ENCODE data around the gene DIP2A.
"Not testable (repeated sequence)": the region's sequence is repeated elsewhere in the genome, so short reads cannot be mapped to it uniquely, and the experiment has no call there.

DIP2A gene

DNA sequence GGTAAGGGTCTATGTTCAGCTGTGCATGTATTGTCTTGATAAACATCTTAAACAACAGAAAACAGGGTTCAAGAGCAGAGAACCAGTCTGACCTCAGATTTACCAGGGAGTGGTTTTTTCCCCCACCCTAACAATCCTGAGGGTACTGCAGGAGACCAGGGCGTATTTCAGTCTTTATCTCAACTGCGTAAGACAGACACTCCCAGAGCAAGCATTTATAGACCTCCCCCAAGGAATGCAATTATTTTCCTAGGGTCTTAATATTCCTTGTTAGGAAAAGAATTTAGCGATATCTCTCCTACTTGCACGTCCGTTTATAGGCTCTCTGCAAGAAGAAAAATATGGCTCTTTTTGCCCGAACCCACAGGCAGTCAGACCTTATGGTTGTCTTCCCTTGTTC, 9.8 kb upstream of the DIP2A start:
- H3K9ac ChIP-seq (ENCODE audit: low read depth, low read length, poor library complexity); H4K8ac ChIP-seq (ENCODE audit: low read depth, low read length); H2BK120ac ChIP-seq (ENCODE audit: low read depth, low read length); DNase-seq (ENCODE audit: low spot score); H3K79me1 ChIP-seq (ENCODE audit: low read depth, low read length); H3K4ac ChIP-seq (ENCODE audit: low read length); H3K4me3 ChIP-seq (ENCODE audit: low read length in 2 of 2); H3K27ac ChIP-seq (replicated peaks; ENCODE audit: low read length); H4K91ac ChIP-seq (ENCODE audit: low read depth, low read length, poor library complexity); H3K18ac ChIP-seq (ENCODE audit: low read length); H2BK15ac ChIP-seq (ENCODE audit: low read length); H3K4me1 ChIP-seq (ENCODE audit: control insufficient read depth in 2 of 2, insufficient read depth in 1 of 2, low read depth in 1 of 2, low read length in 2 of 2); H2BK5ac ChIP-seq (ENCODE audit: low read length); H3K23ac ChIP-seq (ENCODE audit: low read depth, low read length, poor library complexity); H2AK5ac ChIP-seq (ENCODE audit: low read depth, low read length); H3K4me2 ChIP-seq (ENCODE audit: insufficient read depth, low read length, poor library complexity, severe bottlenecking); H3K14ac ChIP-seq (ENCODE audit: low read length); H2AFZ ChIP-seq (ENCODE audit: low read length); H3K27me3 ChIP-seq (ENCODE audit: control insufficient read depth in 3 of 3, insufficient read depth in 3 of 3, low read depth in 1 of 3, low read length in 3 of 3); H2BK12ac ChIP-seq (ENCODE audit: low read length): not testable (repeated sequence)
- no CpG with 5 or more reads among the region's 6 CpGs for WGBS, 2 donors (ENCODE audit: extremely low coverage in 2 of 2, insufficient read length in 2 of 2, insufficient replicate concordance in 1 of 2)
- Histone ChIP-seq H3K9me3 (replicated peaks in 1 of 2; ENCODE audit: control insufficient read depth in 2 of 2, insufficient read depth in 1 of 2, low read depth in 1 of 2, low read length in 2 of 2) (peaks cover 8 to 22% of the 10 kb centered on the region in 2 donors), H3K36me3 (replicated peaks in 1 of 2; ENCODE audit: control insufficient read depth in 2 of 2, insufficient read depth in 2 of 2, low read length in 2 of 2) (peaks cover 12 to 51% of the 10 kb centered on the region in 2 donors)

GRCh38 chr21:46452710-46453109, 6.0 kb upstream of the DIP2A start:
- H2AK5ac ChIP-seq (ENCODE audit: low read depth, low read length), result no peak overlapping the region
- H3K18ac ChIP-seq (ENCODE audit: low read length), result no peak overlapping the region
- DNase-seq (ENCODE audit: low spot score), result no peak
- peaks cover 4 to 12% of the 10 kb centered on the region in 2 donors for H3K4me1 ChIP-seq (ENCODE audit: control insufficient read depth in 2 of 2, insufficient read depth in 1 of 2, low read depth in 1 of 2, low read length in 2 of 2)
- no peak overlapping the region for H3K4me3 ChIP-seq (ENCODE audit: low read length in 2 of 2)
- no CpG with 5 or more reads among the region's 5 CpGs for WGBS, 2 donors (ENCODE audit: extremely low coverage in 2 of 2, insufficient read length in 2 of 2, insufficient replicate concordance in 1 of 2)
- H3K27me3 ChIP-seq (ENCODE audit: control insufficient read depth in 3 of 3, insufficient read depth in 3 of 3, low read depth in 1 of 3, low read length in 3 of 3), result no peaks in the 10 kb centered on the region
- no peak overlapping the region for H2BK5ac ChIP-seq (ENCODE audit: low read length)
- no peaks in the 10 kb centered on the region for H3K79me1 ChIP-seq (ENCODE audit: low read depth, low read length)
- H3K4me2 ChIP-seq (ENCODE audit: insufficient read depth, low read length, poor library complexity, severe bottlenecking), result no peak overlapping the region
- no peak overlapping the region for H2BK12ac ChIP-seq (ENCODE audit: low read length)
- H2AFZ ChIP-seq (ENCODE audit: low read length), result no peak overlapping the region
- peaks cover 6 to 18% of the 10 kb centered on the region in 2 donors for H3K9me3 ChIP-seq (replicated peaks in 1 of 2; ENCODE audit: control insufficient read depth in 2 of 2, insufficient read depth in 1 of 2, low read depth in 1 of 2, low read length in 2 of 2)
- no peak overlapping the region for H2BK120ac ChIP-seq (ENCODE audit: low read depth, low read length)
- no peak overlapping the region for H4K91ac ChIP-seq (ENCODE audit: low read depth, low read length, poor library complexity)
- no peak overlapping the region for H4K8ac ChIP-seq (ENCODE audit: low read depth, low read length)
- H3K36me3 ChIP-seq (replicated peaks in 1 of 2; ENCODE audit: control insufficient read depth in 2 of 2, insufficient read depth in 2 of 2, low read length in 2 of 2), result peaks cover 0 to 43% of the 10 kb centered on the region in 2 donors
- no peak overlapping the region for H3K23ac ChIP-seq (ENCODE audit: low read depth, low read length, poor library complexity)
- no peak overlapping the region for H3K9ac ChIP-seq (ENCODE audit: low read depth, low read length, poor library complexity)
- no peak overlapping the region for H3K4ac ChIP-seq (ENCODE audit: low read length)
- no peak overlapping the region for H3K14ac ChIP-seq (ENCODE audit: low read length)
- H2BK15ac ChIP-seq (ENCODE audit: low read length), result no peak overlapping the region
- no peak overlapping the region for H3K27ac ChIP-seq (replicated peaks; ENCODE audit: low read length)

- H2AK5ac ChIP-seq (ENCODE audit: low read depth, low read length), result no peak overlapping the region
- H3K79me1 ChIP-seq (ENCODE audit: low read depth, low read length), result no peaks in the 10 kb centered on the region
- WGBS, 2 donors (ENCODE audit: extremely low coverage in 2 of 2, insufficient read length in 2 of 2, insufficient replicate concordance in 1 of 2), result no CpG with 5 or more reads among the region's 3 CpGs
- no peak overlapping the region for H2BK12ac ChIP-seq (ENCODE audit: low read length)
- H3K18ac ChIP-seq (ENCODE audit: low read length), result no peak overlapping the region
- H3K14ac ChIP-seq (ENCODE audit: low read length), result no peak overlapping the region
- H2BK15ac ChIP-seq (ENCODE audit: low read length), result no peak overlapping the region
- no peak for DNase-seq (ENCODE audit: low spot score)
- peaks cover 5 to 13% of the 10 kb centered on the region in 2 donors for H3K4me1 ChIP-seq (ENCODE audit: control insufficient read depth in 2 of 2, insufficient read depth in 1 of 2, low read depth in 1 of 2, low read length in 2 of 2)
- no peak overlapping the region for H3K4me2 ChIP-seq (ENCODE audit: insufficient read depth, low read length, poor library complexity, severe bottlenecking)
- no peak overlapping the region for H3K4ac ChIP-seq (ENCODE audit: low read length)
- peaks cover 0 to 37% of the 10 kb centered on the region in 2 donors for H3K36me3 ChIP-seq (replicated peaks in 1 of 2; ENCODE audit: control insufficient read depth in 2 of 2, insufficient read depth in 2 of 2, low read length in 2 of 2)
- H4K91ac ChIP-seq (ENCODE audit: low read depth, low read length, poor library complexity), result no peak overlapping the region
- no peak overlapping the region for H3K23ac ChIP-seq (ENCODE audit: low read depth, low read length, poor library complexity)
- no peak overlapping the region for H4K8ac ChIP-seq (ENCODE audit: low read depth, low read length)
- H3K9ac ChIP-seq (ENCODE audit: low read depth, low read length, poor library complexity), result no peak overlapping the region
- no peak overlapping the region for H3K27ac ChIP-seq (replicated peaks; ENCODE audit: low read length)
- no peak overlapping the region for H2BK5ac ChIP-seq (ENCODE audit: low read length)
- no peak overlapping the region for H2AFZ ChIP-seq (ENCODE audit: low read length)
- H2BK120ac ChIP-seq (ENCODE audit: low read depth, low read length), result no peak overlapping the region
- H3K27me3 ChIP-seq (ENCODE audit: control insufficient read depth in 3 of 3, insufficient read depth in 3 of 3, low read depth in 1 of 3, low read length in 3 of 3), result no peaks in the 10 kb centered on the region
- H3K4me3 ChIP-seq (ENCODE audit: low read length in 2 of 2), result no peak overlapping the region
- peaks cover 6 to 9% of the 10 kb centered on the region in 2 donors for H3K9me3 ChIP-seq (replicated peaks in 1 of 2; ENCODE audit: control insufficient read depth in 2 of 2, insufficient read depth in 1 of 2, low read depth in 1 of 2, low read length in 2 of 2)
Measured at GRCh38 chr21:46454142-46454541, 4.5 kb upstream of the DIP2A start.

DNA sequence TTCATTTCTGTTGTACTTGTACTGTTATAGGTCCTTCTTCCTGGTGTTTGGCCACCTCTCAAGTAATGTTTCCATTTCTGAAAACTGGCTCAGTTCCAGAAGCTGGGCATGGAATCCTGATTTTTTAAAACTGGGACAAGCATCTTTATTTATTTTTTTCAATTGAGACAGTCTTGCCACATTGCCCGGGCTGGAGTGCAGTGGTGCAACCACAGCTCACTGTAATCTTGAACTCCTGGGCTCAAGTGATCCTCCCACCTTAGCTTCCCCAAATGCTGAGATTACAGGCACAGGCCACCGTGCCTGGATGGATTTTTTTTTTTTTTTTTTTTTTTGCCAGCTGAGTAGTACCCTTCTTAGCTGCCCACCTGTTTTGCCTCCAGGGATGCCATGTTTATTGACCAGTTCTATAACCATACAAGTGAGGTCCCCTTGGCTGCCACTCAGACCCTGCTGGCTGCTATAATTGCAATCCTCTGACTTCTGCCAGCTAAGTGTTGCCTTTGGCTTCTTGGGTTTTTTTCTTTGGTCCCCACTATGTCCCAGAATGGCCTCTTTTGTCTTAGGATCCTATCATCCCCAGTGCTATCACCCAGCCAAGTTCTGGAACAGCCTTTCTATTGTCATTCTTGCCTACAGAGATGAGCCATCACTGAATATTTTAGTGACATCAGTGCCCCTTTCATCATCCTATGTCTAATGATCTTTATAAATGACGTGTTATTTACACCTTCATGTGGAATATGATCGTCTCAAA, 3.9 kb upstream of the DIP2A start:
- Histone ChIP-seq H3K18ac (ENCODE audit: low read length) (no peak overlapping the region), H2AFZ (ENCODE audit: low read length) (no peak overlapping the region), H3K79me1 (ENCODE audit: low read depth, low read length) (peaks cover 4% of the 10 kb centered on the region), H2AK5ac (ENCODE audit: low read depth, low read length) (no peak overlapping the region), H3K4ac (ENCODE audit: low read length) (no peak overlapping the region), H3K14ac (ENCODE audit: low read length) (no peak overlapping the region), H3K9me3 (replicated peaks in 1 of 2; ENCODE audit: control insufficient read depth in 2 of 2, insufficient read depth in 1 of 2, low read depth in 1 of 2, low read length in 2 of 2) (peaks cover 4 to 5% of the 10 kb centered on the region in 2 donors), H3K36me3 (replicated peaks in 1 of 2; ENCODE audit: control insufficient read depth in 2 of 2, insufficient read depth in 2 of 2, low read length in 2 of 2) (peaks cover 0 to 37% of the 10 kb centered on the region in 2 donors), H3K27me3 (ENCODE audit: control insufficient read depth in 3 of 3, insufficient read depth in 3 of 3, low read depth in 1 of 3, low read length in 3 of 3) (no peaks in the 10 kb centered on the region), H3K4me3 (ENCODE audit: low read length in 2 of 2) (no peak overlapping the region), H3K9ac (ENCODE audit: low read depth, low read length, poor library complexity) (no peak overlapping the region), H2BK5ac (ENCODE audit: low read length) (no peak overlapping the region), H4K91ac (ENCODE audit: low read depth, low read length, poor library complexity) (no peak overlapping the region), H2BK12ac (ENCODE audit: low read length) (no peak overlapping the region), H3K4me1 (ENCODE audit: control insufficient read depth in 2 of 2, insufficient read depth in 1 of 2, low read depth in 1 of 2, low read length in 2 of 2) (peaks cover 7 to 13% of the 10 kb centered on the region in 2 donors), H3K4me2 (ENCODE audit: insufficient read depth, low read length, poor library complexity, severe bottlenecking) (no peak overlapping the region), H2BK120ac (ENCODE audit: low read depth, low read length) (no peak overlapping the region), H2BK15ac (ENCODE audit: low read length) (no peak overlapping the region), H3K23ac (ENCODE audit: low read depth, low read length, poor library complexity) (no peak overlapping the region), H4K8ac (ENCODE audit: low read depth, low read length) (no peak overlapping the region), H3K27ac (replicated peaks; ENCODE audit: low read length) (no peak overlapping the region)
- no peak for DNase-seq (ENCODE audit: low spot score)
- WGBS, 2 donors (ENCODE audit: extremely low coverage in 2 of 2, insufficient read length in 2 of 2, insufficient replicate concordance in 1 of 2), result no CpG with 5 or more reads among the region's 4 CpGs

Measured in neuronal stem cell (in vitro differentiated cells).